Effector memory CD4-positive, alpha-beta T cell (primary cell): ENCODE data around the gene TPSG1.
"Not testable (repeated sequence)": the region's sequence is repeated elsewhere in the genome, so short reads cannot be mapped to it uniquely, and the experiment has no call there.

Experiments used
- DNase-seq, 3 donors: peaks; one replicate each; pipeline ENCODE4 v3.0.0-alpha.2; 2020
- H3K27ac ChIP-seq: 2 replicates; pipeline ENCODE4 v1.7.0; 2013; ENCODE audit warnings: mild to moderate bottlenecking, low read length, moderate library complexity; ENCODE audit not compliant: insufficient read depth, poor library complexity, severe bottlenecking
- H3K27me3 ChIP-seq: replicated peaks from 2 replicates; pipeline ENCODE4 v1.7.0; 2013; ENCODE audit warnings: mild to moderate bottlenecking, low read length; ENCODE audit not compliant: insufficient read depth, control insufficient read depth, poor library complexity, severe bottlenecking
- H3K36me3 ChIP-seq: 2 replicates; pipeline ENCODE4 v1.7.0; 2013; ENCODE audit warnings: mild to moderate bottlenecking, low read length, moderate library complexity; ENCODE audit not compliant: control insufficient read depth, insufficient read depth
- H3K4me1 ChIP-seq: 2 replicates; pipeline ENCODE4 v1.7.0; 2013; ENCODE audit warnings: low read length, mild to moderate bottlenecking; ENCODE audit not compliant: control insufficient read depth, insufficient read depth, poor library complexity, severe bottlenecking
- H3K4me3 ChIP-seq: 2 replicates; pipeline ENCODE4 v1.7.0; 2013; ENCODE audit warnings: low read length, low read depth, mild to moderate bottlenecking; ENCODE audit not compliant: insufficient read depth, poor library complexity, severe bottlenecking
- H3K9me3 ChIP-seq: 2 replicates; pipeline ENCODE4 v1.7.0; 2013; ENCODE audit warnings: mild to moderate bottlenecking, low read length, moderate library complexity; ENCODE audit not compliant: control insufficient read depth

Gene TPSG1

DNA sequence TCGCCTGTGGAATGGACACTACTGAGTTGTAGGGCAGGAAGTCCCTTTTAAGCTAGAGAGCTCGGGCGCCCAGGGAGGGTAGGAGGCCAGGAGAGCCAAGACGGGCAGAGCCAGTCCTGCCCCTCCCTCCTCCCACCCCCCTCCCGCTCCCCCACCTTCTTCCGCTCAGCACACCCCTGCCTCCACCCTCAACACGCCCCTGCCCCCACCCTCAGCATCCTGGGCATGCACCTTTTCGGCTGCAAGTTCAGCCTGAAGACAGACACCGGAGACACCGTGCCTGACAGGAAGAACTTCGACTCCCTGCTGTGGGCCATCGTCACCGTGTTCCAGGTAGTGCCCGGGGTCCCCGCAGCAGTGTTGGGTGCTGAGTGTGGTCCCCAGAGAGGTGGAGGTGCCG lies 18.3 kb downstream of the TPSG1 start:
- DNase-seq = peak in 1 of 3 donors; percentile 7
- no peaks in the 10 kb centered on the region for H3K9me3 ChIP-seq
- no peaks in the 10 kb centered on the region for H3K27me3 ChIP-seq
- H3K36me3 ChIP-seq = no peaks in the 10 kb centered on the region
- H3K4me3 ChIP-seq = no peak overlapping the region
- H3K4me1 ChIP-seq = no peaks in the 10 kb centered on the region
- H3K27ac ChIP-seq = no peak overlapping the region

DNA sequence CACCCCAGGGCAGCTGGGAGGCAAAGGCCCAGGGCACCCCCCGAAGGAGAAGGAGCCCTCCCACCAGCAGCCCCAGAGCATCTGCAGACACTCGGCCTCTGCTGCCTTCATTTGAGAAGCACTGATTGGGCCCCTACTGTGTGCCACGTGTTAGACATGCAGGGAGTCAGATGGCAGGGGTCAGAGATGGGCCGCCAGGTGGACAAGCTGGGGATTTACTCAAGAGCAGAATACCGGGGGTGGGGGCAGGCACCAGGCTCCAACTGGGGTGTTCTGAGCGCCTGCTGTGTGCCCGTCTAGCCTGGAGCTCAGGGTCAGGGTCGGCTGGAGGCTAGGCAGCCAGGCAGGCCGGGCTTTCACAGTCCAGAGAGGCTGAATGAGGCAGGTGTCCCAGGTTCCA lies 18.7 kb downstream of the TPSG1 start:
- no peaks in the 10 kb centered on the region for H3K36me3 ChIP-seq
- H3K4me1 ChIP-seq = no peaks in the 10 kb centered on the region
- H3K4me3 ChIP-seq = no peak overlapping the region
- no peak for DNase-seq
- no peaks in the 10 kb centered on the region for H3K27me3 ChIP-seq
- H3K9me3 ChIP-seq = no peaks in the 10 kb centered on the region
- no peak overlapping the region for H3K27ac ChIP-seq

DNA sequence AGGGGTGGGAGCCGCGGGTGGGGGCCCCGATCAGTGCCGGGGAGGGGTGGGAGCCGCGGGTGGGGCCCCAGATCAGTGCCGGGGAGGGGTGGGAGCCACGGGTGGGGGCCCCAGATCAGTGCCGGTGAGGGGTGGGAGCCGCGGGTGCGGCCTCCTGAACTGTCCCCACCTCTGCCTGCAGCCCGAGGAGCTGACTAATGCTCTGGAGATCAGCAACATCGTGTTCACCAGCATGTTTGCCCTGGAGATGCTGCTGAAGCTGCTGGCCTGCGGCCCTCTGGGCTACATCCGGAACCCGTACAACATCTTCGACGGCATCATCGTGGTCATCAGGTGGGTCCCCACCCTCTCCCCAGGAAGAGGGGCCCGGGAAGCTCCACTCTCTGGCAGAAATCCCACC lies 20.1 kb downstream of the TPSG1 start:
- Histone ChIP-seq H3K4me1 (no peaks in the 10 kb centered on the region), H3K9me3 (no peaks in the 10 kb centered on the region), H3K27ac (no peak overlapping the region), H3K27me3 (no peaks in the 10 kb centered on the region), H3K36me3 (no peaks in the 10 kb centered on the region), H3K4me3 (no peak overlapping the region)
- DNase-seq = no peak

DNA sequence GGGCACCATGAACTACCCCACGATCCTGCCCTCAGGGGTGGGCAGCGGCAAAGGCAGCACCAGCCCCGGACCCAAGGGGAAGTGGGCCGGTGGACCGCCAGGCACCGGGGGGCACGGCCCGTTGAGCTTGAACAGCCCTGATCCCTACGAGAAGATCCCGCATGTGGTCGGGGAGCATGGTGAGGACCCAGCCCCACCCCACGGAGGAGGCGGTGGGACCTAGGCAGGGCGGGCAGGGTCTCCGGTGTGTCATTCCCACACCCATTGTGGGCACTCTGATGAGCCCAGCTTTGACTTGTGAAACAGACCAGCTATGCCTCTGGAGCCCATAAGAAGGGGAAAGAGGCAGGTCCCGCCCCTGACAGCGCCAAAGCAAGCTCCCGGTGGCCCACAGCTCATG lies 22.8 kb downstream of the TPSG1 start:
- H3K36me3 ChIP-seq = no peaks in the 10 kb centered on the region
- no peaks in the 10 kb centered on the region for H3K9me3 ChIP-seq
- DNase-seq = no peak
- H3K27me3 ChIP-seq = no peaks in the 10 kb centered on the region
- no peak overlapping the region for H3K4me3 ChIP-seq
- H3K27ac ChIP-seq = no peak overlapping the region
- H3K4me1 ChIP-seq = no peaks in the 10 kb centered on the region

DNA sequence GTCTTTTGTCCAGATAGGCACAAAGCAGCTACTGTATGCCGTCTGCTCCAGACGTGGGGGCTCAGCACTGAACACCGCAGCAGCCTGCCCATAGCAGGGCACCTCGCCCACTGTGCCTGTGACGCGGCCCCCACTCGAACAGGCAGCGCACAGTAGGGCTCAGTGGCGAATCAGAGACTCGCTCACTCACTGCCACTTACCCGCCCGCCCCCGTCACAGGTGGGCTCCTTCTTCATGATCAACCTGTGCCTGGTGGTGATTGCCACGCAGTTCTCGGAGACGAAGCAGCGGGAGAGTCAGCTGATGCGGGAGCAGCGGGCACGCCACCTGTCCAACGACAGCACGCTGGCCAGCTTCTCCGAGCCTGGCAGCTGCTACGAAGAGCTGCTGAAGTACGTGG lies 23.6 kb downstream of the TPSG1 start:
- Histone ChIP-seq H3K4me3 (no peak overlapping the region), H3K9me3 (no peaks in the 10 kb centered on the region), H3K27ac (no peak overlapping the region), H3K27me3 (no peaks in the 10 kb centered on the region), H3K4me1 (no peaks in the 10 kb centered on the region), H3K36me3 (no peaks in the 10 kb centered on the region)
- no peak for DNase-seq

DNA sequence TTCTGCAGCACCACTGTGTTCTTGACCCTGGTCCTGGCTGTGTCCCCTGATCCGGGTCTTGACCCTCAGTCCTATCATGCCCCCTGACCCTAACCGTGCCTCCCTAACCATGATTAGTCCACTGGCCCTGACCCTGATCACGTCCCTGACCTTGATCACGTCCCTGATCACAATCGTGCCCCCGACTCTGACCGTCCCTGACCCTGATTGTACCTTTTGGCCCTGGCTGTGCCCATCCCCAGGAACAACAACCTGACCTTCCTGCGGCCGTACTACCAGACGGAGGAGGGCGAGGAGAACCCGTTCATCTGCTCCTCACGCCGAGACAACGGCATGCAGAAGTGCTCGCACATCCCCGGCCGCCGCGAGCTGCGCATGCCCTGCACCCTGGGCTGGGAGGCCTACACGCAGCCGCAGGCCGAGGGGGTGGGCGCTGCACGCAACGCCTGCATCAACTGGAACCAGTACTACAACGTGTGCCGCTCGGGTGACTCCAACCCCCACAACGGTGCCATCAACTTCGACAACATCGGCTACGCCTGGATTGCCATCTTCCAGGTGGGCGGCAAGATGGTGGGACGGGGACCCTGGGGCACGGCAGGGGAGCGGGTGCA lies 24.9 kb downstream of the TPSG1 start:
- H3K36me3 ChIP-seq = no peaks in the 10 kb centered on the region
- no peak overlapping the region for H3K27ac ChIP-seq
- H3K4me1 ChIP-seq = no peaks in the 10 kb centered on the region
- no peak for DNase-seq
- H3K4me3 ChIP-seq = no peak overlapping the region
- no peaks in the 10 kb centered on the region for H3K27me3 ChIP-seq
- no peaks in the 10 kb centered on the region for H3K9me3 ChIP-seq

DNA sequence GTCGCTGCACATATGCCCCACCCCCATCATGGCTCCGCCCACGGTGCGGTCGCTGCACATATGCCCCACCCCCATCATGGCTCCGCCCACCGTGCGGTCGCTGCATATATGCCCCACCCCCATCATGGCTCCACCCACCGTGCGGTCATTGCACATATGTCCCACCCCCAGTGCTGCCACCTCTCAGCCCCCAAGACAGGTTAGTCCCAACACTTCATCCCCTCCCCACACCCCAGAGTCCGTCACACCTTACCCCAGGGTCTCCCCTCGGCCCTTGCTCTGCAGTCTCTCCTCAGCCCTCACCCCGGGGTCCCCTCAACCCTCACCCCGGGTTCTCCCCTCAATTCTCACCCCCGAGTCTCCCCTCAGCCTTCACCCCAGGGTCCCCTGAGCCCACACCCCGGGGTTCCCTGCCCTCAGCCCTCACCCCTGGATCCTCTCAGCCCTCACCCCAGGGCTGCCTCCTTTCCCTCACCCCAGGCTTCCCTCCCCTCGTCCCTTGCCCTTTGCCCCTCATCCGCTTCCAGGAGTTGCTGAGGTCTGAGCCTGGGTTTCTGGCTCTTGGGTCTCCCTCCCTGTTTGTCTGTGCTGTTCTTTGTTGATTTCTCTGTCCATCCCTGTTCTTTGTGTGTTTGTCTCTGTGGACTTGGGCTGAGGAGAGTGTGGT lies 25.6 kb downstream of the TPSG1 start:
- no peaks in the 10 kb centered on the region for H3K36me3 ChIP-seq
- no peaks in the 10 kb centered on the region for H3K4me1 ChIP-seq
- H3K9me3 ChIP-seq = no peaks in the 10 kb centered on the region
- no peak for DNase-seq
- no peak overlapping the region for H3K27ac ChIP-seq
- no peak overlapping the region for H3K4me3 ChIP-seq
- no peaks in the 10 kb centered on the region for H3K27me3 ChIP-seq

DNA sequence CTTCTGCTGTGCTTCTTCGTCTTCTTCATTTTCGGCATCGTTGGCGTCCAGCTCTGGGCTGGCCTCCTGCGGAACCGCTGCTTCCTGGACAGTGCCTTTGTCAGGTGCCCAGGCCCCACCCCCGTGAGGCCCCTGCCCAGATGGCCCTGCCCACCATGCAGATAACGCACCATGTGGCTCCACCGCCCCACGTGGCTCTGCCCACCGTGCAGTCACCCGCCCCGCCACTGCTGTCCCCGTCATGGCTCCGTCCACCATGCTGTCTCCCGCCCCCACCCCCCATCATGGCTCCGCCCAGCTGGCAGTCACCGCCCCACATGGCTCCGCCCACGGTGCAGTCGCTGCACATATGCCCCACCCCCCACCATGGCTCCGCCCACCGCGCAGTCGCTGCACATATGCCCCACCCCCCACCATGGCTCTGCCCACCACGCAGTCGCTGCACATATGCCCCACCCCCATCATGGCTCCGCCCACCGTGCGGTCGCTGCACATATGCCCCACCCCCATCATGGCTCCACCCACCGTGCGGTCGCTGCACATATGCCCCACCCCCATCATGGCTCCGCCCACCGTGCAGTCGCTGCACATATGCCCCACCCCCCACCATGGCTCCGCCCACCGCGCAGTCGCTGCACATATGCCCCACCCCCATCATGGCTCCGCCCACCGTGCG lies 26.3 kb downstream of the TPSG1 start:
- not testable (repeated sequence) for H3K9me3 ChIP-seq, H3K27ac ChIP-seq, H3K4me3 ChIP-seq, H3K27me3 ChIP-seq, H3K4me1 ChIP-seq, H3K36me3 ChIP-seq
- peak in 1 of 3 donors; percentile 17 for DNase-seq

DNA sequence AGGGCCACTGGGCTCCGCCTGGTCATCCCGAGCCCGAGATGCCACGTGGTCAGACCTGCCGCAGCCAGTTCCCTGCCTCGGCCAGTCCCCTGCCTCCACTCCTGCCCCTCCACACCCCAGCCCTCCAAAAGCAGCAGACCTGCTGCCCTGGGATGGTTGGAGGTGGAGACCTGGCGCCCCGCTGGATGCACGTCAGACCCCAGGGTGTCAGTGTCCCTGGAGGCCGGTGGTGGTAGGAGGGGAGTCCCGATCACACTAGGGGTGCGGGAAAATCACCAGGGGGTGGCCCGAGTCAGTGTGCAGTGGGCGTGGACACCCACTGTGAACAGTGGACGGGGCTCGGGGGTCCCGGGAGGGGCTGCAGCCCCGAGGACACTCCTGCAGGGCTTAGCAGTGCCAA lies 26.9 kb downstream of the TPSG1 start:
- no peaks in the 10 kb centered on the region for H3K27me3 ChIP-seq
- no peak for DNase-seq
- no peaks in the 10 kb centered on the region for H3K36me3 ChIP-seq
- H3K27ac ChIP-seq = no peak overlapping the region
- no peak overlapping the region for H3K4me3 ChIP-seq
- no peaks in the 10 kb centered on the region for H3K4me1 ChIP-seq
- H3K9me3 ChIP-seq = no peaks in the 10 kb centered on the region

DNA sequence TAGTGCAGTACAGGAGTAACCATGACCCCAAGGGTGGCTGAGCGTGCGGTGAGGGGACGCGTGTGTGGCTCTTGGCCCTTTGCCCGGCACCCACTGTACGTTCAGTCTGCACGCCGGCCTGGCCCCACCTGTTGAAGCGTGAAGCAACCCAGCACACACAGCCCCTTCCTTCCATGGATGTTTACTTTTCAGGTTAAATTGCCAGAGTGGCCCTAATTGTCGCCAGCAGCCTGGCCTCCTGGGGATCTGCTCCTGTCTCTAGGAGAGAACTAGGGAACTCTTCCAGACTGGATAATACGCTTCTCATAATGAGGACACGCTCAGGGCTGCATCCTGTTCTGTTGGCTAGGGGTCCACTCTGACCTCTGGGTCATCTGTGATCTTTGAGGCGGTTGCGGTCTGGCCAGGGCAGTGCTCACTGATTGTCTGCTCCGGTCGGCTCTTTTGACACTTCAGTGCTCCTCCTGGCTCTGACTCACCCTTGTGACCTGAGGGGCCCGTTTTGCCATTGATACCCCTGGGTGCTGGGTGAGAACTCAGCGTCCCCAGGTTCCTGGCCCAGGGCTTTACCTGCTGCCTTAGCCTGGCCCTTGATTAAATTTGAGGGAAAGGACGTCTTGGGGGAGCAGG lies 27.7 kb downstream of the TPSG1 start:
- Histone ChIP-seq H3K27me3 (no peaks in the 10 kb centered on the region), H3K36me3 (no peaks in the 10 kb centered on the region), H3K9me3 (no peaks in the 10 kb centered on the region), H3K4me3 (no peak overlapping the region), H3K27ac (no peak overlapping the region), H3K4me1 (no peaks in the 10 kb centered on the region)
- no peak for DNase-seq
